Measurements from ENCODE around the gene SMARCD1. TPM values are rescaled to one million over a fixed set of nuclear protein-coding genes. Genes with fewer than 3 reads are reported as not detected.
A peak's percentile ranks its signal among the peaks of the same experiment; 100 is the strongest.

The SMARCD1 gene
- total RNA-seq, 1 donor from 2014 or later: 44.2 TPM

GRCh38 chr12:50041962-50042361 is 43.2 kb upstream of the SMARCD1 start:
- no peaks in the 10 kb centered on the region for H3K9me3 ChIP-seq
- H3K27me3 ChIP-seq (ENCODE audit: low read depth): no peaks in the 10 kb centered on the region
- ATAC-seq (peak in 1 of 2 donors; percentile 31), DNase-seq (no peak)
- H3K27ac ChIP-seq: no peak overlapping the region
- intact Hi-C loops (cut with DNase I): no loop called here
- H3K4me3 ChIP-seq: no peak overlapping the region
- TF ChIP-seq CTCF (IDR thresholded peaks at IDR 0.05): no peak
- no peaks in the 10 kb centered on the region for H3K36me3 ChIP-seq
- H3K4me1 ChIP-seq: no peaks in the 10 kb centered on the region

GRCh38 chr12:50042693-50043092 is 42.4 kb upstream of the SMARCD1 start:
- Histone ChIP-seq H3K27ac (no peak overlapping the region), H3K4me1 (no peaks in the 10 kb centered on the region), H3K4me3 (no peak overlapping the region), H3K36me3 (no peaks in the 10 kb centered on the region), H3K27me3 (ENCODE audit: low read depth) (no peaks in the 10 kb centered on the region), H3K9me3 (no peaks in the 10 kb centered on the region)
- intact Hi-C loops (cut with DNase I): no loop called here
- ATAC-seq: no peak
- no peak for TF ChIP-seq CTCF (IDR thresholded peaks at IDR 0.05)
- no peak for DNase-seq

- no peak for ATAC-seq
- H3K4me3 ChIP-seq: no peak overlapping the region
- intact Hi-C loops (cut with DNase I): no loop called here
- H3K9me3 ChIP-seq: no peaks in the 10 kb centered on the region
- H3K36me3 ChIP-seq: no peaks in the 10 kb centered on the region
- H3K27me3 ChIP-seq (ENCODE audit: low read depth): no peaks in the 10 kb centered on the region
- no peak for DNase-seq
- H3K27ac ChIP-seq: no peak overlapping the region
- H3K4me1 ChIP-seq: no peaks in the 10 kb centered on the region
- TF ChIP-seq CTCF (IDR thresholded peaks at IDR 0.05): no peak
Measured at GRCh38 chr12:50043308-50043707, 41.8 kb upstream of the SMARCD1 start.

- intact Hi-C loops (cut with DNase I): no loop called here
- H3K27ac ChIP-seq: no peak overlapping the region
- H3K9me3 ChIP-seq: no peaks in the 10 kb centered on the region
- DNase-seq (no peak), ATAC-seq (no peak)
- H3K4me1 ChIP-seq: no peaks in the 10 kb centered on the region
- no peaks in the 10 kb centered on the region for H3K36me3 ChIP-seq
- no peaks in the 10 kb centered on the region for H3K27me3 ChIP-seq (ENCODE audit: low read depth)
- no peak overlapping the region for H3K4me3 ChIP-seq
- no peak for TF ChIP-seq CTCF (IDR thresholded peaks at IDR 0.05)
Measured at GRCh38 chr12:50043854-50044253, 41.3 kb upstream of the SMARCD1 start.

- H3K36me3 ChIP-seq: no peaks in the 10 kb centered on the region
- no peak for DNase-seq
- no peak for TF ChIP-seq CTCF (IDR thresholded peaks at IDR 0.05)
- no peak overlapping the region for H3K4me3 ChIP-seq
- intact Hi-C loops (cut with DNase I): no loop called here
- no peaks in the 10 kb centered on the region for H3K27me3 ChIP-seq (ENCODE audit: low read depth)
- peaks cover 18% of the 10 kb centered on the region for H3K4me1 ChIP-seq
- H3K9me3 ChIP-seq: no peaks in the 10 kb centered on the region
- no peak for ATAC-seq
- H3K27ac ChIP-seq: no peak overlapping the region
Measured at GRCh38 chr12:50047693-50048250, 37.4 kb upstream of the SMARCD1 start.

Measured in lower lobe of right lung (tissue), 2 donors.